SK-N-SH (cell line): ENCODE measurements around the gene CDC42EP3.

Experiments used
- NRF1 ChIP-seq: IDR thresholded peaks from 2 replicates; pipeline ENCODE4 v1.6.1; 2012; ENCODE audit warnings: low read depth, mild to moderate bottlenecking, low read length
- POLR2AphosphoS5 ChIP-seq: IDR thresholded peaks from 2 replicates; pipeline ENCODE4 v1.6.1; 2012; ENCODE audit warnings: low read depth, low read length
- SMC3 ChIP-seq: IDR thresholded peaks from 2 replicates; pipeline ENCODE4 v1.6.1; 2012; ENCODE audit warnings: low read depth, low read length, improper control_type of control experiment
- TCF12 ChIP-seq: IDR thresholded peaks from 2 replicates; pipeline ENCODE4 v1.4.0; 2012
- TF ChIP-seq, protein P1 (sequence below): fragments of 200-600 bp; sonication (generic); IDR thresholded peaks from 2 replicates; pipeline ENCODE4 v1.6.1; 2017; ENCODE audit warnings: antibody characterized with exemption, mild to moderate bottlenecking, moderate library complexity

DNA sequence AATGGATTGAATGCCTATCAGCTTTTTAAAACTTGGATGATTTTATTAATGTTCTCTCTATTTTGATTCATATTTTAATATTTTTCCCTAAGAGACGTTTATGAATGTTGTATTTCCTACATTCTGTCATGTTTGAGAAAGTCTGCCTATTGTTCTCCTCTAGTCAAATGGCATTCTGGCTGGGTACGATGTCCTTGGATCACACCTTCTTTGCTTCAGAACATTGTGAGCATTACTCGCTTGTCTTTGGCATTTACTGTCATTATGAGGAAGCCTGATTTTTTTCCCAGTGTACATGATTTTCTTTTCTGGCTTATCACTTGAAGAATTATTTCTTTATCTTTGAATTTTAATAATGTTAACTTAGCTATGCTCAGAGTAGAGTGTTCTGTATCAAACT, 78.4 kb downstream of the CDC42EP3 start:
- no peak for TF ChIP-seq SMC3
- TF ChIP-seq POLR2AphosphoS5: no peak
- no peak for TF ChIP-seq TCF12
- no peak for TF ChIP-seq NRF1
- TF ChIP-seq, protein P1, sequence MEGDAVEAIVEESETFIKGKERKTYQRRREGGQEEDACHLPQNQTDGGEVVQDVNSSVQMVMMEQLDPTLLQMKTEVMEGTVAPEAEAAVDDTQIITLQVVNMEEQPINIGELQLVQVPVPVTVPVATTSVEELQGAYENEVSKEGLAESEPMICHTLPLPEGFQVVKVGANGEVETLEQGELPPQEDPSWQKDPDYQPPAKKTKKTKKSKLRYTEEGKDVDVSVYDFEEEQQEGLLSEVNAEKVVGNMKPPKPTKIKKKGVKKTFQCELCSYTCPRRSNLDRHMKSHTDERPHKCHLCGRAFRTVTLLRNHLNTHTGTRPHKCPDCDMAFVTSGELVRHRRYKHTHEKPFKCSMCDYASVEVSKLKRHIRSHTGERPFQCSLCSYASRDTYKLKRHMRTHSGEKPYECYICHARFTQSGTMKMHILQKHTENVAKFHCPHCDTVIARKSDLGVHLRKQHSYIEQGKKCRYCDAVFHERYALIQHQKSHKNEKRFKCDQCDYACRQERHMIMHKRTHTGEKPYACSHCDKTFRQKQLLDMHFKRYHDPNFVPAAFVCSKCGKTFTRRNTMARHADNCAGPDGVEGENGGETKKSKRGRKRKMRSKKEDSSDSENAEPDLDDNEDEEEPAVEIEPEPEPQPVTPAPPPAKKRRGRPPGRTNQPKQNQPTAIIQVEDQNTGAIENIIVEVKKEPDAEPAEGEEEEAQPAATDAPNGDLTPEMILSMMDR: no peak
